Sigmoid colon (tissue), 3 donors: ENCODE measurements around the gene HOXB4.
A peak's percentile ranks its signal among the peaks of the same experiment; 100 is the strongest.

Experiments used
- CTCF ChIP-seq, 4 experiments: fragments of 450-650 bp in 3 of 4; fragments of 200-600 bp in 1 of 4; IDR thresholded peaks; one replicate each; pipeline ENCODE4 v1.5.1; 2016 to 2019; ENCODE audit warnings: antibody characterized with exemption in 4 of 4, mild to moderate bottlenecking in 3 of 4, moderate library complexity in 2 of 4
- POLR2A ChIP-seq, 2 donors: fragments of 450-650 bp; IDR thresholded peaks; one replicate each; pipeline ENCODE4 v1.6.1; 2016; ENCODE audit warnings: antibody characterized with exemption in 2 of 2, mild to moderate bottlenecking in 2 of 2, moderate library complexity in 2 of 2

GRCh38 chr17:48552466-48553189 lies 25.5 kb downstream of the HOXB4 start:
- TF ChIP-seq CTCF (IDR thresholded peaks at IDR 0.05) (no peak), POLR2A (IDR thresholded peaks at IDR 0.05) (peak; percentile 30 to 48)
